ENCODE data around the gene ABHD15. TPM values are rescaled to one million over a fixed set of nuclear protein-coding genes. Genes with fewer than 3 reads are reported as not detected.

The ABHD15 gene
- total RNA-seq, 2 donors from 2014 or later, result 9.2 to 11.9 TPM

GRCh38 chr17:29526322-29526721, 40.5 kb downstream of the ABHD15 start:
- Histone ChIP-seq H3K27ac (no peak overlapping the region), H3K9me3 (no peaks in the 10 kb centered on the region), H3K4me1 (no peaks in the 10 kb centered on the region), H3K4me3 (no peak overlapping the region), H3K36me3 (replicated peaks in 1 of 2; ENCODE audit: insufficient read depth in 1 of 2, low read depth in 2 of 2) (peaks cover 0 to 8% of the 10 kb centered on the region in 2 donors), H3K27me3 (no peaks in the 10 kb centered on the region)
- no peak for TF ChIP-seq POLR2A (IDR thresholded peaks at IDR 0.05)
- TF ChIP-seq CTCF (IDR thresholded peaks at IDR 0.05), result no peak
- ATAC-seq (no peak), DNase-seq (no peak)
- intact Hi-C loops (cut with DNase I), result no loop called here
- 88 to 93% methylated on average over 3 of the region's 3 CpGs for WGBS, 2 donors

GRCh38 chr17:29524692-29525091, 42.1 kb downstream of the ABHD15 start:
- 90 to 92% methylated on average over 3 of the region's 3 CpGs for WGBS, 2 donors
- Histone ChIP-seq H3K36me3 (replicated peaks in 1 of 2; ENCODE audit: insufficient read depth in 1 of 2, low read depth in 2 of 2) (peaks cover 0 to 10% of the 10 kb centered on the region in 2 donors), H3K4me1 (no peaks in the 10 kb centered on the region), H3K4me3 (no peak overlapping the region), H3K27ac (no peak overlapping the region), H3K27me3 (no peaks in the 10 kb centered on the region), H3K9me3 (no peaks in the 10 kb centered on the region)
- no peak for TF ChIP-seq POLR2A (IDR thresholded peaks at IDR 0.05)
- no peak for TF ChIP-seq CTCF (IDR thresholded peaks at IDR 0.05)
- intact Hi-C loops (cut with DNase I), result no loop called here
- ATAC-seq (no peak), DNase-seq (no peak)

GRCh38 chr17:29518359-29518758, 48.5 kb downstream of the ABHD15 start:
- Histone ChIP-seq H3K36me3 (replicated peaks in 1 of 2; ENCODE audit: insufficient read depth in 1 of 2, low read depth in 2 of 2) (peaks cover 5 to 27% of the 10 kb centered on the region in 2 donors), H3K27me3 (no peaks in the 10 kb centered on the region), H3K4me3 (no peak overlapping the region), H3K9me3 (no peaks in the 10 kb centered on the region), H3K4me1 (no peaks in the 10 kb centered on the region), H3K27ac (no peak overlapping the region)
- no peak for DNase-seq
- TF ChIP-seq POLR2A (IDR thresholded peaks at IDR 0.05) (no peak), CTCF (IDR thresholded peaks at IDR 0.05) (no peak)
- intact Hi-C loops (cut with DNase I), result no loop called here
- WGBS, 2 donors, result 97 to 100% methylated on average over 1 of the region's 1 CpG
- no peak for ATAC-seq

- Histone ChIP-seq H3K27ac (peak overlapping the region in 2 of 4 donors; percentile 34 to 47), H3K4me1 (no peaks in the 10 kb centered on the region), H3K36me3 (replicated peaks in 1 of 2; ENCODE audit: insufficient read depth in 1 of 2, low read depth in 2 of 2) (peaks cover 5 to 18% of the 10 kb centered on the region in 2 donors), H3K27me3 (no peaks in the 10 kb centered on the region), H3K9me3 (no peaks in the 10 kb centered on the region), H3K4me3 (no peak overlapping the region)
- TF ChIP-seq POLR2A (IDR thresholded peaks at IDR 0.05), result no peak
- TF ChIP-seq CTCF (IDR thresholded peaks at IDR 0.05), result no peak
- 41 to 48% methylated on average over 2 of the region's 2 CpGs for WGBS, 2 donors
- intact Hi-C loops (cut with DNase I), result no loop called here
- no peak for ATAC-seq
- DNase-seq, result peak in 3 of 4 donors; percentile 31 to 42 (median 34)
Measured at GRCh38 chr17:29514792-29515191, 52.0 kb downstream of the ABHD15 start.

GRCh38 chr17:29510953-29511352, 55.9 kb downstream of the ABHD15 start:
- H3K4me1 ChIP-seq, result no peaks in the 10 kb centered on the region
- H3K36me3 ChIP-seq (replicated peaks in 1 of 2; ENCODE audit: insufficient read depth in 1 of 2, low read depth in 2 of 2), result peaks cover 0 to 4% of the 10 kb centered on the region in 2 donors
- ATAC-seq (no peak), DNase-seq (no peak)
- no peak overlapping the region for H3K4me3 ChIP-seq
- no peak overlapping the region for H3K27ac ChIP-seq
- H3K9me3 ChIP-seq, result no peaks in the 10 kb centered on the region
- TF ChIP-seq CTCF (IDR thresholded peaks at IDR 0.05) (no peak), POLR2A (IDR thresholded peaks at IDR 0.05) (no peak)
- 98% methylated on average over 6 of the region's 6 CpGs for WGBS, 2 donors
- H3K27me3 ChIP-seq, result no peaks in the 10 kb centered on the region
- intact Hi-C loops (cut with DNase I), result no loop called here
